ENCODE results near the gene MROH2A.

GRCh38 chr2:233847248-233847898, 69.2 kb downstream of the MROH2A start:
- TF ChIP-seq POLR2A (IDR thresholded peaks at IDR 0.05) (no peak), EP300 (IDR thresholded peaks at IDR 0.05) (no peak)
